Stimulated activated CD8-positive, alpha-beta memory T cell treated with anti-CD3 and anti-CD28 coated beads, Interleukin-7, amount 100 ng/mL, for 4 hours (primary cell): ENCODE measurements around the gene OPN4.

Experiments
- DNase-seq, 2 donors: peaks; one replicate each; pipeline ENCODE4 v3.0.0-alpha.2; 2020; ENCODE audit warnings: low read depth in 2 of 2

OPN4 gene

GRCh38 chr10:86681047-86681446 lies 26.7 kb downstream of the OPN4 start:
- DNase-seq, result no peak

- no peak for DNase-seq
Observed at GRCh38 chr10:86681722-86682386, 27.5 kb downstream of the OPN4 start.

- no peak for DNase-seq
Observed at GRCh38 chr10:86682675-86683074, 28.3 kb downstream of the OPN4 start.

GRCh38 chr10:86684331-86685097 lies 30.2 kb downstream of the OPN4 start:
- DNase-seq, result no peak

GRCh38 chr10:86685416-86685815 lies 31.1 kb downstream of the OPN4 start:
- no peak for DNase-seq

GRCh38 chr10:86685893-86686632 lies 31.7 kb downstream of the OPN4 start:
- DNase-seq, result no peak

GRCh38 chr10:86686972-86687371 lies 32.6 kb downstream of the OPN4 start:
- DNase-seq, result no peak

- no peak for DNase-seq
Observed at GRCh38 chr10:86687750-86688149, 33.4 kb downstream of the OPN4 start.

GRCh38 chr10:86688398-86688921 lies 34.1 kb downstream of the OPN4 start:
- peak in 1 of 2 donors; percentile 16 for DNase-seq

- no peak for DNase-seq
Observed at GRCh38 chr10:86689146-86689545, 34.8 kb downstream of the OPN4 start.

- DNase-seq, result no peak
Observed at GRCh38 chr10:86690231-86690630, 35.9 kb downstream of the OPN4 start.

GRCh38 chr10:86690657-86691084 lies 36.3 kb downstream of the OPN4 start:
- no peak for DNase-seq

GRCh38 chr10:86691333-86692022 lies 37.1 kb downstream of the OPN4 start:
- DNase-seq, result no peak

- DNase-seq, result no peak
Observed at GRCh38 chr10:86692023-86692514, 37.7 kb downstream of the OPN4 start.

- no peak for DNase-seq
Observed at GRCh38 chr10:86692664-86693063, 38.3 kb downstream of the OPN4 start.

GRCh38 chr10:86693275-86693674 lies 38.9 kb downstream of the OPN4 start:
- no peak for DNase-seq

- peak in 1 of 2 donors; percentile 14 for DNase-seq
Observed at GRCh38 chr10:86693721-86694369, 39.5 kb downstream of the OPN4 start.

GRCh38 chr10:86698207-86698940 lies 44.0 kb downstream of the OPN4 start:
- DNase-seq, result no peak

GRCh38 chr10:86699125-86699524 lies 44.8 kb downstream of the OPN4 start:
- no peak for DNase-seq

- DNase-seq, result no peak
Observed at GRCh38 chr10:86699541-86699940, 45.2 kb downstream of the OPN4 start.
